ENCODE results near the gene WDR48. TPM values are rescaled to one million over a fixed set of nuclear protein-coding genes. Genes with fewer than 3 reads are reported as not detected.
A peak's percentile ranks its signal among the peaks of the same experiment; 100 is the strongest.

The WDR48 gene
- total and polyA plus RNA-seq, 9 of the 15 experiments (the other 6 are each of a cell fraction or from before 2014, with no cell fraction given): 26.6 to 70.6 (median 48.0) TPM

- TF ChIP-seq, protein P1, sequence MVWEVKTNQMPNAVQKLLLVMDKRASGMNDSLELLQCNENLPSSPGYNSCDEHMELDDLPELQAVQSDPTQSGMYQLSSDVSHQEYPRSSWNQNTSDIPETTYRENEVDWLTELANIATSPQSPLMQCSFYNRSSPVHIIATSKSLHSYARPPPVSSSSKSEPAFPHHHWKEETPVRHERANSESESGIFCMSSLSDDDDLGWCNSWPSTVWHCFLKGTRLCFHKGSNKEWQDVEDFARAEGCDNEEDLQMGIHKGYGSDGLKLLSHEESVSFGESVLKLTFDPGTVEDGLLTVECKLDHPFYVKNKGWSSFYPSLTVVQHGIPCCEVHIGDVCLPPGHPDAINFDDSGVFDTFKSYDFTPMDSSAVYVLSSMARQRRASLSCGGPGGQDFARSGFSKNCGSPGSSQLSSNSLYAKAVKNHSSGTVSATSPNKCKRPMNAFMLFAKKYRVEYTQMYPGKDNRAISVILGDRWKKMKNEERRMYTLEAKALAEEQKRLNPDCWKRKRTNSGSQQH (CRISPR knock-in tag; IDR thresholded peaks at IDR 0.05): peak; percentile 65; the same call in 1 of the 2 replicates
- peak; percentile 97 for TF ChIP-seq ARID2 (IDR thresholded peaks at IDR 0.05)
- TF ChIP-seq TRIM24 (IDR thresholded peaks at IDR 0.05): peak; percentile 48 to 64; a peak in 3 of 4 replicates
- peak; percentile 16 to 48; a peak in 1 of 4 replicates for TF ChIP-seq FOXK2 (conservative IDR thresholded peaks at IDR 0.05 in 1 of 2, IDR thresholded peaks at IDR 0.05 in 1 of 2; ENCODE audit: low read depth in 2 of 2)
- no peak for TF ChIP-seq STAT5B (CRISPR knock-in tag; IDR thresholded peaks at IDR 0.05)
- 0 out of 2 replicates have a peak, but pooled peaks have one; percentile 20 for TF ChIP-seq SOX6 (IDR thresholded peaks at IDR 0.05)
- TF ChIP-seq CREB5 (CRISPR knock-in tag; IDR thresholded peaks at IDR 0.05): no peak
- 0 out of 2 replicates have a peak, but pooled peaks have one; percentile 61 for TF ChIP-seq THRAP3 (IDR thresholded peaks at IDR 0.05; ENCODE audit: borderline replicate concordance)
- TF ChIP-seq DIDO1 (tag; IDR thresholded peaks at IDR 0.05; ENCODE audit: low read depth): peak; percentile 64; the same call in 1 of the 2 replicates
- no peak for TF ChIP-seq E2F8 (IDR thresholded peaks at IDR 0.05; ENCODE audit: low read depth, partially characterized antibody)
- TF ChIP-seq MYC (IDR thresholded peaks at IDR 0.05; ENCODE audit: low read depth, low read length): peak; percentile 39
- TF ChIP-seq MYC (CRISPR knock-in tag; IDR thresholded peaks at IDR 0.05; ENCODE audit: borderline replicate concordance, low read depth): no peak
- TF ChIP-seq NFATC3 (IDR thresholded peaks at IDR 0.05): no peak
- TF ChIP-seq, protein P2, sequence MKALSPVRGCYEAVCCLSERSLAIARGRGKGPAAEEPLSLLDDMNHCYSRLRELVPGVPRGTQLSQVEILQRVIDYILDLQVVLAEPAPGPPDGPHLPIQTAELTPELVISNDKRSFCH (CRISPR knock-in tag; IDR thresholded peaks at IDR 0.05): no peak
- TF ChIP-seq, protein P2 (tag; IDR thresholded peaks at IDR 0.05): no peak
- peak; percentile 37; the same call in 1 of the 2 replicates for TF ChIP-seq RAD51 (IDR thresholded peaks at IDR 0.05; ENCODE audit: borderline replicate concordance, low read depth)
- TF ChIP-seq PTBP1 (IDR thresholded peaks at IDR 0.05; ENCODE audit: low read depth, low read length): no peak
- no peak for TF ChIP-seq NFIX (CRISPR knock-in tag; IDR thresholded peaks at IDR 0.05; ENCODE audit: low read depth)
- peak; percentile 85; the same call in 1 of the 2 replicates for TF ChIP-seq LARP7 (IDR thresholded peaks at IDR 0.05)
These were observed 74.8 kb downstream of the WDR48 start (continued) for GRCh38 chr3:39126532-39127071.
